SU-DHL-6 (cell line): Measurements from ENCODE around the gene ECHDC1.

Experiments used
- H2AFZ ChIP-seq: fragments of 200-600 bp; sonication (generic); 2 replicates; pipeline ENCODE4 v1.6.1; 2014; ENCODE audit warnings: low read depth, mild to moderate bottlenecking, moderate library complexity, mixed read lengths, antibody characterized with exemption, low read length; ENCODE audit not compliant: severe bottlenecking
- H3F3A ChIP-seq: fragments of 200-600 bp; shearing (Covaris generic); 2 replicates; pipeline ENCODE4 v1.6.0; 2016; ENCODE audit warnings: antibody characterized with exemption, mild to moderate bottlenecking; ENCODE audit not compliant: insufficient read depth
- H3K27ac ChIP-seq: fragments of 200-600 bp; sonication (generic); 2 replicates; pipeline ENCODE4 v1.5.1; 2016; ENCODE audit warnings: low read depth, mild to moderate bottlenecking, low read length, moderate library complexity, mixed read lengths
- H3K27me3 ChIP-seq: fragments of 200-600 bp; sonication (generic), shearing (Covaris generic); 2 replicates; pipeline ENCODE4 v1.6.0; 2014; ENCODE audit warnings: mild to moderate bottlenecking, low read length
- H3K36me3 ChIP-seq: fragments of 200-600 bp; sonication (generic); 2 replicates; pipeline ENCODE4 v1.6.1; 2014; ENCODE audit warnings: mild to moderate bottlenecking, low read length, mixed read lengths
- H3K4me2 ChIP-seq: fragments of 300-600, 200-600 bp; shearing (Covaris generic), sonication (generic); 2 replicates; pipeline ENCODE4 v1.6.0; 2014; ENCODE audit warnings: low read length, low read depth, mild to moderate bottlenecking; ENCODE audit not compliant: poor library complexity, severe bottlenecking
- H3K4me3 ChIP-seq: fragments of 200-600 bp; sonication (generic); 2 replicates; pipeline ENCODE4 v1.5.1; 2014; ENCODE audit warnings: antibody characterized with exemption, low read length, mild to moderate bottlenecking, mixed read lengths; ENCODE audit not compliant: insufficient read depth, poor library complexity, severe bottlenecking
- H3K79me2 ChIP-seq: fragments of 200-600 bp; sonication (generic); 2 replicates; pipeline ENCODE4 v1.6.1; 2014; ENCODE audit warnings: mild to moderate bottlenecking, low read length, moderate library complexity; ENCODE audit not compliant: insufficient read depth
- H3K9ac ChIP-seq: fragments of 200-600 bp; sonication (generic); 2 replicates; pipeline ENCODE4 v1.7.0; 2014; ENCODE audit warnings: mild to moderate bottlenecking, low read length
- H3K9me2 ChIP-seq: fragments of 200-600 bp; sonication (generic); replicated peaks from 2 replicates; pipeline ENCODE4 v1.6.1; 2014; ENCODE audit warnings: low read length; ENCODE audit not compliant: insufficient read depth
- H3K9me3 ChIP-seq: fragments of 200-600 bp; sonication (generic); 2 replicates; pipeline ENCODE4 v1.6.1; 2014; ENCODE audit warnings: low read length, mixed read lengths; ENCODE audit not compliant: insufficient read depth
- H4K20me1 ChIP-seq: fragments of 200-600 bp; sonication (generic); 2 replicates; pipeline ENCODE4 v1.6.1; 2014; ENCODE audit warnings: low read depth, mild to moderate bottlenecking, antibody characterized with exemption, low read length, moderate library complexity, mixed read lengths
- CTCF ChIP-seq: fragments of 200-600 bp; sonication (generic); IDR thresholded peaks from one replicate; pipeline ENCODE4 v1.5.1; 2017; ENCODE audit warnings: antibody characterized with exemption, mild to moderate bottlenecking, low read length, moderate library complexity; ENCODE audit not compliant: insufficient read depth, poor library complexity, severe bottlenecking
- EZH2phosphoT487 ChIP-seq: fragments of 200-600 bp; sonication (generic), shearing (Covaris generic); conservative IDR thresholded peaks from 2 replicates; pipeline ENCODE4 v1.6.1; 2018; ENCODE audit warnings: mild to moderate bottlenecking, antibody characterized with exemption, low read length, moderate library complexity, mixed read lengths

ECHDC1 gene

GRCh38 chr6:127255286-127255685, 88.1 kb downstream of the ECHDC1 start:
- H3K4me3 ChIP-seq = no peak overlapping the region
- no peak overlapping the region for H3K9ac ChIP-seq
- no peaks in the 10 kb centered on the region for H3K79me2 ChIP-seq
- no peak overlapping the region for H3K4me2 ChIP-seq
- H3K36me3 ChIP-seq = no peaks in the 10 kb centered on the region
- H3K27me3 ChIP-seq = no peaks in the 10 kb centered on the region
- H4K20me1 ChIP-seq = no peaks in the 10 kb centered on the region
- H2AFZ ChIP-seq = no peak overlapping the region
- no peaks in the 10 kb centered on the region for H3F3A ChIP-seq
- no peak overlapping the region for H3K27ac ChIP-seq
- no peaks in the 10 kb centered on the region for H3K9me2 ChIP-seq
- no peak for TF ChIP-seq CTCF
- no peak for TF ChIP-seq EZH2phosphoT487
- H3K9me3 ChIP-seq = no peaks in the 10 kb centered on the region

- Histone ChIP-seq H3K79me2 (no peaks in the 10 kb centered on the region), H3K9me3 (no peaks in the 10 kb centered on the region), H2AFZ (no peak overlapping the region), H3K4me3 (no peak overlapping the region), H3K27ac (no peak overlapping the region), H4K20me1 (no peaks in the 10 kb centered on the region), H3K9ac (no peak overlapping the region), H3K36me3 (no peaks in the 10 kb centered on the region), H3F3A (no peaks in the 10 kb centered on the region), H3K9me2 (no peaks in the 10 kb centered on the region), H3K27me3 (no peaks in the 10 kb centered on the region), H3K4me2 (no peak overlapping the region)
- TF ChIP-seq EZH2phosphoT487 (no peak), CTCF (no peak)
These were observed 93.8 kb downstream of the ECHDC1 start for GRCh38 chr6:127249621-127250020.

GRCh38 chr6:127247114-127248096, 96.0 kb downstream of the ECHDC1 start:
- H3F3A ChIP-seq = no peaks in the 10 kb centered on the region
- no peak overlapping the region for H2AFZ ChIP-seq
- no peaks in the 10 kb centered on the region for H4K20me1 ChIP-seq
- H3K36me3 ChIP-seq = no peaks in the 10 kb centered on the region
- TF ChIP-seq EZH2phosphoT487 (no peak), CTCF (no peak)
- no peaks in the 10 kb centered on the region for H3K79me2 ChIP-seq
- no peak overlapping the region for H3K9ac ChIP-seq
- H3K27me3 ChIP-seq = no peaks in the 10 kb centered on the region
- no peaks in the 10 kb centered on the region for H3K9me3 ChIP-seq
- no peak overlapping the region for H3K4me2 ChIP-seq
- H3K27ac ChIP-seq = no peak overlapping the region
- H3K9me2 ChIP-seq = no peaks in the 10 kb centered on the region
- H3K4me3 ChIP-seq = no peak overlapping the region
